ENCODE results near the gene OR56A5.

Gene OR56A5

DNA sequence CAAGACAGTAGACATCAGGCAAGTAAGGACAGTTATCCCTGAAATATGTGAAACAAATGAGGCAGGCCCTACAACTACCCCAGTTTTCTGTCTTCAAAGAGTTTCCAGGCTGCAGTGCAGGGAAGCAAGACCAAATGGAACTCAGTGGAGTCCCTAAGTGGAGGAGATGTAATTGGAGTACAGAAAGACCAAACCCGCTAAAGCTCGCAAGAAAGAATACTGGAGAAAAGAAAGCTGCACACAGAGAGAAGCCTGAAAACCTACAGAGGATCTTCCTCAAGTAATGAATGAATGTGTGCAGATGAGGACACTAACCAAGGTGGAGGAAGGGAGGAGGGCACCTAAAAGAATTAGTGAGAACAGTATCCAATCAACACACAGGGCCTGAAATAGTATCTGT, 27.5 kb downstream of the OR56A5 start:
- no peak for TF ChIP-seq EP300 (IDR thresholded peaks at IDR 0.05; ENCODE audit: borderline replicate concordance)
- TF ChIP-seq YY1 (IDR thresholded peaks at IDR 0.05; ENCODE audit: low read depth) = no peak
- TF ChIP-seq, protein P1, sequence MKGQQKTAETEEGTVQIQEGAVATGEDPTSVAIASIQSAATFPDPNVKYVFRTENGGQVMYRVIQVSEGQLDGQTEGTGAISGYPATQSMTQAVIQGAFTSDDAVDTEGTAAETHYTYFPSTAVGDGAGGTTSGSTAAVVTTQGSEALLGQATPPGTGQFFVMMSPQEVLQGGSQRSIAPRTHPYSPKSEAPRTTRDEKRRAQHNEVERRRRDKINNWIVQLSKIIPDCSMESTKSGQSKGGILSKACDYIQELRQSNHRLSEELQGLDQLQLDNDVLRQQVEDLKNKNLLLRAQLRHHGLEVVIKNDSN (IDR thresholded peaks at IDR 0.05) = no peak
- TF ChIP-seq ZBTB7A (IDR thresholded peaks at IDR 0.05; ENCODE audit: low read depth) = no peak
- TF ChIP-seq, protein P2, sequence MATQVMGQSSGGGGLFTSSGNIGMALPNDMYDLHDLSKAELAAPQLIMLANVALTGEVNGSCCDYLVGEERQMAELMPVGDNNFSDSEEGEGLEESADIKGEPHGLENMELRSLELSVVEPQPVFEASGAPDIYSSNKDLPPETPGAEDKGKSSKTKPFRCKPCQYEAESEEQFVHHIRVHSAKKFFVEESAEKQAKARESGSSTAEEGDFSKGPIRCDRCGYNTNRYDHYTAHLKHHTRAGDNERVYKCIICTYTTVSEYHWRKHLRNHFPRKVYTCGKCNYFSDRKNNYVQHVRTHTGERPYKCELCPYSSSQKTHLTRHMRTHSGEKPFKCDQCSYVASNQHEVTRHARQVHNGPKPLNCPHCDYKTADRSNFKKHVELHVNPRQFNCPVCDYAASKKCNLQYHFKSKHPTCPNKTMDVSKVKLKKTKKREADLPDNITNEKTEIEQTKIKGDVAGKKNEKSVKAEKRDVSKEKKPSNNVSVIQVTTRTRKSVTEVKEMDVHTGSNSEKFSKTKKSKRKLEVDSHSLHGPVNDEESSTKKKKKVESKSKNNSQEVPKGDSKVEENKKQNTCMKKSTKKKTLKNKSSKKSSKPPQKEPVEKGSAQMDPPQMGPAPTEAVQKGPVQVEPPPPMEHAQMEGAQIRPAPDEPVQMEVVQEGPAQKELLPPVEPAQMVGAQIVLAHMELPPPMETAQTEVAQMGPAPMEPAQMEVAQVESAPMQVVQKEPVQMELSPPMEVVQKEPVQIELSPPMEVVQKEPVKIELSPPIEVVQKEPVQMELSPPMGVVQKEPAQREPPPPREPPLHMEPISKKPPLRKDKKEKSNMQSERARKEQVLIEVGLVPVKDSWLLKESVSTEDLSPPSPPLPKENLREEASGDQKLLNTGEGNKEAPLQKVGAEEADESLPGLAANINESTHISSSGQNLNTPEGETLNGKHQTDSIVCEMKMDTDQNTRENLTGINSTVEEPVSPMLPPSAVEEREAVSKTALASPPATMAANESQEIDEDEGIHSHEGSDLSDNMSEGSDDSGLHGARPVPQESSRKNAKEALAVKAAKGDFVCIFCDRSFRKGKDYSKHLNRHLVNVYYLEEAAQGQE (IDR thresholded peaks at IDR 0.05; ENCODE audit: low read depth) = no peak
- TF ChIP-seq TEAD4 (IDR thresholded peaks at IDR 0.05) = no peak
- no peak for TF ChIP-seq CEBPB (IDR thresholded peaks at IDR 0.05)
- TF ChIP-seq CREB1 (IDR thresholded peaks at IDR 0.05; ENCODE audit: low read depth) = no peak
- no peak for TF ChIP-seq EGR1 (IDR thresholded peaks at IDR 0.05)
- no peak for TF ChIP-seq NFIC (IDR thresholded peaks at IDR 0.05)
- TF ChIP-seq TAF1 (IDR thresholded peaks at IDR 0.05; ENCODE audit: low read depth) = no peak
- TF ChIP-seq, protein P3, sequence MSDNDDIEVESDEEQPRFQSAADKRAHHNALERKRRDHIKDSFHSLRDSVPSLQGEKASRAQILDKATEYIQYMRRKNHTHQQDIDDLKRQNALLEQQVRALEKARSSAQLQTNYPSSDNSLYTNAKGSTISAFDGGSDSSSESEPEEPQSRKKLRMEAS (IDR thresholded peaks at IDR 0.05) = no peak
- TF ChIP-seq FOXM1 (IDR thresholded peaks at IDR 0.05; ENCODE audit: borderline replicate concordance, low read depth) = no peak
- TF ChIP-seq TCF12 (IDR thresholded peaks at IDR 0.05; ENCODE audit: low read depth) = no peak

DNA sequence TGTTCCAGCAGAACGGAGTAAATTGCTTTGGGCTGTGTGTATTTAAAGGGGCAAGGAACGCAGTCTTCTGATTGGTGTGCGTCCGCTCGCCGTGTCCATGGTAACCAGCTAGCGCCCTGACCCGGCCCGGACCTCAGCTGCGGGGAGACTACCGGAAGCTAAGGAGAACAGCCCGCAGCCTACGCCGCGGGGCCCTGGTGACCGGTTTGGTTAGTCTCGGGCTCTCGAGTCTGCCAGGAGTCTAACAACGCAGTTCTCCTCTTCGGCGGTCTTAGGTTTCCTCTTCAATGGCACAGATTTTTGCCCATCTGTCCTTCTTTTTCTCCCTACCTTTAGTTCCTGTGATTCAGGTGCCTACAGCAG, 29.7 kb downstream of the OR56A5 start:
- TF ChIP-seq ZBTB7A (IDR thresholded peaks at IDR 0.05; ENCODE audit: low read depth) (no peak), YY1 (IDR thresholded peaks at IDR 0.05; ENCODE audit: low read depth) (no peak), CEBPB (IDR thresholded peaks at IDR 0.05) (no peak), TAF1 (IDR thresholded peaks at IDR 0.05; ENCODE audit: low read depth) (no peak), EGR1 (IDR thresholded peaks at IDR 0.05) (no peak), CREB1 (IDR thresholded peaks at IDR 0.05; ENCODE audit: low read depth) (no peak), NFIC (IDR thresholded peaks at IDR 0.05) (no peak), FOXM1 (IDR thresholded peaks at IDR 0.05; ENCODE audit: borderline replicate concordance, low read depth) (no peak), EP300 (IDR thresholded peaks at IDR 0.05; ENCODE audit: borderline replicate concordance) (no peak), TEAD4 (IDR thresholded peaks at IDR 0.05) (no peak)
- TF ChIP-seq, protein P1 (IDR thresholded peaks at IDR 0.05) = no peak
- TF ChIP-seq, protein P3 (IDR thresholded peaks at IDR 0.05) = no peak
- TF ChIP-seq, protein P2 (IDR thresholded peaks at IDR 0.05; ENCODE audit: low read depth) = no peak

DNA sequence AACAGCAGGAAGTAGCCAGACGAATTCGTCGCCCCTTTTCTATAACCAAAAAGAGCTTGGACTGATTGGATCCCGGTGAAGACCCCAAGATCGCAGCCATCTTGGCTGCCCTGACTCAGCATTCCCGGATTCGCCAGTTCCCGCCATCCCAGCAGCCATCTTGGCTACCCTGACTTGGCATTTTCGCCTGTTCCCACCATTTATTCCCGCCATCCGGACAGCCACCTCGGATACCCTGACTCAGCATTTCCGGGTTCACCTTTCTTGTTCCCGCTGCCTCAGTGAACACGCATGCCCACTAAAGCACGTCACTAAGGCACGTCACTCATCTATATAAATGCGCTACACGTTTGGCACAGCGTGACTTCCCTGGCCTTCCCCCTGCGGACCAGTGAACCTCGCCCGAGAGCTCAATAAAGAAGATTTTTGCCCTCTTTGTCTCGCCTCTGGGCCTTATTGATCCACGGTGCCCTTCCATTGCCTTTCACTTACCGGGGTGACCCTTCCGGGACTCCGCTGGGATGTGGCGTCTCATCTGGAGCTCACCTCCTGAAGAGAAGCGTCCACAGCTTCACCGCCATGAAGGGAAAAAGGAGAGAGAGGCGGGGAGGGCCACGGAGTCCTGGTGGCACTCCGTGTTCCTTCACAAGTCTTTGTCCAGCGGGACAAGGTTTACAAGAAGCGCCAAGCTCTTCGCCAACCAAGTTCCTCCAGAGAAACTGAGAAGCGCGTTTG, 30.3 kb downstream of the OR56A5 start:
- TF ChIP-seq, protein P1 (IDR thresholded peaks at IDR 0.05) = no peak
- TF ChIP-seq TAF1 (IDR thresholded peaks at IDR 0.05; ENCODE audit: low read depth) (no peak), YY1 (IDR thresholded peaks at IDR 0.05; ENCODE audit: low read depth) (peak; percentile 79), EP300 (IDR thresholded peaks at IDR 0.05; ENCODE audit: borderline replicate concordance) (no peak), RAD21 (IDR thresholded peaks at IDR 0.05; ENCODE audit: low read depth) (no peak)
- TF ChIP-seq, protein P3 (IDR thresholded peaks at IDR 0.05) = peak; percentile 48

DNA sequence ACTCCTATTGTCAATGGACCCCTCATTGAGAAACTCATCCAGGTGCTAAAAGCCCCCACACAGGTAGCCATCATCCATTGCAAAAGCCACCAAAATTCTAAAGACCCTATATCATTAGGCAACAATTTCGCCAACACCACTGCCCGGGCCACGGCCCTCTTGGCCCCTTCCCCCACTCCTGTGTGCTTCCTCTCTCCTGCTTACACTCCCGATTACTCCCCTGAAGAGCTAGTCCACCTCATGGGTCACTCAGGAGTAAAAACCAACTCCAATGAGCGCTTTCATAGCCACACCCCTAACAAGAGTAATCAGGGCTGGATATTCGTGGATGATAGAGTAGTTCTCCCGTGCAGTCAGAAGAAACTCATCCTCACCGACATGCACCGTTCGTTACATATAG, 35.2 kb downstream of the OR56A5 start:
- TF ChIP-seq, protein P3 (IDR thresholded peaks at IDR 0.05) = no peak
- TF ChIP-seq CEBPB (IDR thresholded peaks at IDR 0.05) = no peak
- TF ChIP-seq CREB1 (IDR thresholded peaks at IDR 0.05; ENCODE audit: low read depth) = no peak
- no peak for TF ChIP-seq RAD21 (IDR thresholded peaks at IDR 0.05; ENCODE audit: low read depth)
- TF ChIP-seq TEAD4 (IDR thresholded peaks at IDR 0.05) = no peak
- TF ChIP-seq TAF1 (IDR thresholded peaks at IDR 0.05; ENCODE audit: low read depth) = no peak
- TF ChIP-seq EP300 (IDR thresholded peaks at IDR 0.05; ENCODE audit: borderline replicate concordance) = no peak
- TF ChIP-seq, protein P1 (IDR thresholded peaks at IDR 0.05) = no peak
- TF ChIP-seq FOXM1 (IDR thresholded peaks at IDR 0.05; ENCODE audit: borderline replicate concordance, low read depth) = no peak
- no peak for TF ChIP-seq NFIC (IDR thresholded peaks at IDR 0.05)
- no peak for TF ChIP-seq ZBTB7A (IDR thresholded peaks at IDR 0.05; ENCODE audit: low read depth)
- TF ChIP-seq YY1 (IDR thresholded peaks at IDR 0.05; ENCODE audit: low read depth) = no peak
- TF ChIP-seq EGR1 (IDR thresholded peaks at IDR 0.05) = no peak
- TF ChIP-seq, protein P2 (IDR thresholded peaks at IDR 0.05; ENCODE audit: low read depth) = no peak
- TF ChIP-seq TCF12 (IDR thresholded peaks at IDR 0.05; ENCODE audit: low read depth) = no peak
